GM18951 (cell line): ENCODE measurements around the gene ABCG1.

Source experiments
- POLR2A ChIP-seq: IDR thresholded peaks from 4 replicates; pipeline ENCODE4 v1.6.1; 2011; ENCODE audit warnings: mild to moderate bottlenecking; ENCODE audit not compliant: insufficient read length, insufficient read depth; ENCODE audit errors: extremely low read depth
- in situ Hi-C: fragments of 300-500 bp; cut with MboI; formaldehyde crosslinking; loops from one replicate; pipeline ENCODE4 v1.12.0; 2022; ENCODE audit warnings: low sequenced_read_pairs, mixed read lengths, inconsistent platforms; ENCODE audit not compliant: unreplicated experiment

Gene ABCG1

DNA sequence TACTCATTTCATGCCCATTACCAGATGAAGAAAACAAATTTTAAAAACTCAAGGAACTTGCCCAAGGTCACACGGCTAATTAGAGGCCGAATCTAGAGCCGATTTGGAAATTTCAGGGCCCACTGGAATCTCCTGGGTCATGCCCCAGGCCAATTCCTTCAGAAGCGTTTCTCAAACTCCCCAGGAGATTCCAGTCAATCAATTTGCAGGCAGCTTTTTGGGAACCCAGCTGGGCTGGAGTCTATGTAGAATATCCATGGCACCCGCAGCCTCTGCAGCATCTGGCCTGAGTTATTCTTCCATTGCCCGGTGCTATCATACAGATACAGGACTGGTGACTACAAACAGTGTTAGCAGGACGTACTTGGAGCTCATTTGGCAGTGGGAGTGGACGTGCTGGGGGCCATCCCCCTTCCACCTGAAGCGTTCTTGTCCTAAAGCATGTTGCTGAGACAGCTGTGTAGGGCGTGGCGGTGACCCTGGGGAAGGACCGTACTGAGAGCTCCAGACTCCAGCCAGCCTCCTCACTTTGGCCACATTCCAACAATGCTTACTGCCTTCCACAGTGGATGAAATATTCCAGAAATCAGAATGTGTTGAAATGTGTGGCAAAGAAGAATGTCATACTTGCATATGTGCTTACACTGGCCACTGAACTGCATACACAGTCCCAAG is 38.3 kb downstream of the ABCG1 start:
- in situ Hi-C loops: loop anchor here (10.0 kb wide), 2 partner anchors 102 to 992 kb away; no protein-coding TSS in a partner anchor
- TF ChIP-seq POLR2A: no peak

DNA sequence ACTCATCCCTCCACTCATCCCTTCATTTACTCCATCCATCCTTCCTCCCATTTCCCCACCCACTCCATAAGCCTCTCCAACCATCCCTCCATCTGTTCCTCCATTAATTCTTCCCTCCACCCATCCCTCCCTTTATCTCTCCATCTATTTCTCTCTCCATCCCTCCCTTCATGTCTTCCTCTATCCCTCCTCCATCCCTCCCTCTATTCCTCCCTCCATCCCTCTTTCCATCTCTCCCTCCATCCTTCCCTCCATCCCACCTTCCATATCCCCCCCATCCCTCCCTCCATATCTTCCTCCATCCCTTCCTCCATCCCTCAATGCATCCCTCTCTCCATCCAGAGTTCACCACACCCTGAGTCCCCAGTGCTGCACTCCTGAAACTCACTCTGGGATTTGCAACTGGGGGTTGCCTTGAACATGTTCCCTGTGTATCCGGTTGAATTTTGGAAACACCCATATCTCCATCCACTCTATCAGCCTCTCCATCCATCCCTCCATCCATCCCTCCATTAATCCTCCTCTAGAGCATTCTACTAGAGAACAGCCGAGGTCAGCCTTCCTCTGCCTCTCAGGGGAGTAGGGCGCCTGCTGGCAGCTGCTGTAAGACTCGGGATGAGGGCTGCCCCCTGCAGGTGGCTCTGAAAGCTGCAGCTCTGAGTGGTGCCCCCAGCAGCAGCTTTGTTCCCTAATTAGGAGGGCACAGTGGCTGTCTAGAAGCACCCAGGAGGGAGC is 39.4 kb downstream of the ABCG1 start:
- in situ Hi-C loops: loop anchor here (10.0 kb wide), 2 partner anchors 104 to 994 kb away; no protein-coding TSS in a partner anchor
- TF ChIP-seq POLR2A: no peak

DNA sequence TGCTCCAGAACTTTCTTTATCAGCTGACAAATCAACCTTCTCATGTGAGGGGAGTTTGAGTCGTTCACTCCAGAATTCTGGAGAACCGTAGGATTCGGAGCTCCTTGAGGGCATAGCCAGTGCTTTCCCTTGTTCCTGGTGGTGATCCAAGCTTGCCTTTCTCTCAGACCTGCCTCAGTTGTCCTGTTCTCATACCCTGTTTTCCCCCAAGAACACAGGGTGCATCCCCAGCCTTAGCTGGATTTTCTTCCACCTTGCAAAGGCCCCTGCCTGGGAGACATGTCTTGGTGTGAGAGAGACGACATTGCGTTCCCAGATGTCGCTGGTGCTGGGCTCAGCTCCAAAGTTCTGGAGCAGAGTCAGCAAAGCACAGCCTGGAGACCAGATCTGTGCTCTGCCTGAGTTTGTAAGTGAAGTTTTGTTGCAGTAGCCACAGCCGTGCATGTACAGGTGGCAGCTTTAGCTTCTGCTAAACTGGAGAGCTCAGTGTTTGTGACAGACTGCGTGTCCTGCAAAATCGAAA is 40.0 kb downstream of the ABCG1 start:
- TF ChIP-seq POLR2A: no peak
- in situ Hi-C loops: loop anchor here (10.0 kb wide), 2 partner anchors 104 to 994 kb away; no protein-coding TSS in a partner anchor

DNA sequence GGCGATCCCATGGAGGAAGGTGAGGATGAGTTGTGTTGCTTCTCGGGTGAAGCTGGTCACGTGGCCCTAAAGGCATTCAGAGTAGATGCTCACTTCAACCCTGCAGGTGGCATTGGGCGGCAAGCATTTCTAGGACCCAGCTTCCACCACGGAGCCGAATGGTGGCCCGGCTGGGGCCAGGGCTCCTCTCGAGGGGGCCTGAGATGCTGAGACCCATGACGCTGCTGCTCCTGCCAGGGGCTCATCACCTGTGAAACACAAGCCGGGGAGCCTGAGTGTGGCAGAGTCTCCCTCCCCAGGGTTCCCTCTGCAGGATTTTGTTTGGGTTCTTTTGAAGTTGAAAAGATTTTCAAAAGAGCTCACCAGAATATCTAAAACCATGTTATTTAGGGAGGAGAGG is 41.2 kb downstream of the ABCG1 start:
- in situ Hi-C loops: loop anchor here (10.0 kb wide), 1 partner anchor 85 kb away; no protein-coding TSS in a partner anchor
- no peak for TF ChIP-seq POLR2A

DNA sequence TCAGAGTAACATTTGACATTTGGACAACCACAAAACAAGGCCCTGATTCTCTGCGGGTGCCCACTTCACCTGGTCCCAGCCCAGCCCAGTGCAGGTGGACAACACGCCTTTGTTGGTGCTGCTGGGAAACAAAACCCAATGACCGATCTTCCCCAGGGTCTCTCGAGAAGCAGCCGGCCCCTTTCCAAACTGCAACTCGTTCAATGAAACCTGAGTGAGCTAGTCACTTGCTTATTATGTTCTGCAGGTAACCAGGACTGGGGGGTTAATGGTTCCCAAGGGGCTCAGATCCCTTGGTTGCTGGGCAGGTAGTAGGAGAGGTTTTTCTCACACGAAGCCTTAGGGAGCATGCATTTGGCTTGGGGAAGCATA is 42.9 kb downstream of the ABCG1 start:
- in situ Hi-C loops: loop anchor here (10.0 kb wide), 1 partner anchor 87 kb away; no protein-coding TSS in a partner anchor
- no peak for TF ChIP-seq POLR2A

DNA sequence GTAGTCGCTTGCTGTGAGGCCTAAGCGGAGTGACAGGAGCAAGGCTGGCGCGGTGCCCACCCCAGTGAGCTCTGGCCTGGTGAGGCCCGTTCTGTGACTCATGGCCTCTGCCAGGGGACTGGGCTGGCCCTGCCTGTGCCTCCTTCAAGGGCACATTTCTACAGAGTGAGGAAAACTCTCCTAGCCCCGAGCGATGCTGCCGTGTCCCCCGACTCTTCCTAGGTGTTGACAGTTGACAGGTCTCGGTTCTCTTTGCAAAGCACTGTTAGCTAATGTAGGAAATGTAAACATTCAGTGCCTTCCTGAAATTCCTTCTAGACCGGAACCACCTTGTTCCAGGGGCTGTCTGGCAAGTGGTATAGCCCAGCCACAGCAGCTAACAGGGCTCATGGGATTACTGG is 43.9 kb downstream of the ABCG1 start:
- no peak for TF ChIP-seq POLR2A
- in situ Hi-C loops: loop anchor here (10.0 kb wide), 1 partner anchor 88 kb away; no protein-coding TSS in a partner anchor

DNA sequence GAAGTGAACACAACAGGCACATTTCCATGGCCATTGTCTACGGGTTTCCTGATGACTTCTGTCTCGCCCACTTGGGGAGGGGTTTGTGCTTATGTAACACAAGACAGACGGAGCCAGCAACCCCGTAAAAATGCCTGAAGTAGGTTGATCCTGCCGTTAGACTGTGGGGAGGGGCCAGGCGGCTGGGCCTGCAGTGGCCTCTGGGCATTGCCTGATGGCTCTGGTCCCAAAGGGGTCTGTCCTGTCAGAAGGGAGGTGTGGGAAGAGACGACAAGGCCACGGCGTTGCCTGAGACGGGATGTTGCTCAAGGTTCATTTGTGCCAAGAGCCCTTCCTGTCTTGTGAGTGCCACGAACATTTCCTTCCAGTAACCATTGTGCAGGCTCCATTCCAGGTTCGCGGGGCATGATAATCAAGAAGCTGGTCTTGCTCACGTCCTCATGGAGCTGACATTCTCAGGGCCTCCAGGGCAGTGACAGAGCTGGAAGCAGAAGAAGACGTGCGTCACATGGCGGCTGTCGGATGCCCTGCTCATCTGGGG is 44.7 kb downstream of the ABCG1 start:
- no peak for TF ChIP-seq POLR2A
- in situ Hi-C loops: loop anchor here (10.0 kb wide), 1 partner anchor 89 kb away; no protein-coding TSS in a partner anchor

DNA sequence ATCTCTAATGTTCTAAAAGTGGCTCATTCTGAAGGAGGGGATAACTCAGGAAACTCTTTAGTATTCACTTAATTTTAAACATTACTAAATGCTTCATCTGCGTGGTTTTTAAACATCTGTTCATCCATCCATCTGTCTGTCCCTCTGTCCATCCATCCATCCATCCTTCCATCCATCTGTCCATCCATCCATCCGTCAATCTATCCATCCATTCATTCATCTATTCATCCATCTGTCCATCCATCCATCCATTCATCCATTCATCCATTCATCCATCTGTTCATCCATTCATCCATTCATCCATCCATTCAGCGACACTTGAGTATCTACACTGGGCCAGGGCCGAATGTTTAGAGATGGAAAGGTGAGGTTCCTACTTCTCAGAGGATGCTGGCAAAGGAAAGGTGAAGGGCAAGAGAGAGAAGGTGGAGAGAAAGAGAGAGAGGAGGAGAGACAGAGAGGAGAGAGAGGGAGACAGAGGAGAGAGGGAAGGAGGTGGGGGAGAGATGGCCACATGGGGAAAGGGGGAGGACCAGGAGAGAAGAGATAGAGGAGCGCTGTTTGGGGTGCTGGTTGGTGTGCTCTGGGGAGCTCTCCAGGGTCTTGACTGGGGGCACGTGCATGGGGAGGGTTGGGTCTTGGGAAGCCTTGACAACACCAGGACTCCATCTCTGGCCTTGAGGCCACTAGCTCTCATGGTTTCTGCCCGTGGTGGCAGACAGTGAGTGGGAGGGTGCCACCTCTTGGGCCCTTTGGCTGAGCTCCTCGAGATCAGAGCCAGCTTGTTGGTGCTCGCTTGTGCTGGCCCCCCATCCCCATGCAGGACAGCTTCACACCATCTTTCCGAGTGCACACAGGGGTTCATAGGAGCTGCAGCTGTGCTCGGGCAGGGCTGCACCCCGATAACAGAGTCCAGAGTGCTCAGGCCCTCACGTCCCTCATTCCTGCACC is 45.6 kb downstream of the ABCG1 start:
- in situ Hi-C loops: loop anchor here (10.0 kb wide), 1 partner anchor 90 kb away; no protein-coding TSS in a partner anchor
- TF ChIP-seq POLR2A: no peak

DNA sequence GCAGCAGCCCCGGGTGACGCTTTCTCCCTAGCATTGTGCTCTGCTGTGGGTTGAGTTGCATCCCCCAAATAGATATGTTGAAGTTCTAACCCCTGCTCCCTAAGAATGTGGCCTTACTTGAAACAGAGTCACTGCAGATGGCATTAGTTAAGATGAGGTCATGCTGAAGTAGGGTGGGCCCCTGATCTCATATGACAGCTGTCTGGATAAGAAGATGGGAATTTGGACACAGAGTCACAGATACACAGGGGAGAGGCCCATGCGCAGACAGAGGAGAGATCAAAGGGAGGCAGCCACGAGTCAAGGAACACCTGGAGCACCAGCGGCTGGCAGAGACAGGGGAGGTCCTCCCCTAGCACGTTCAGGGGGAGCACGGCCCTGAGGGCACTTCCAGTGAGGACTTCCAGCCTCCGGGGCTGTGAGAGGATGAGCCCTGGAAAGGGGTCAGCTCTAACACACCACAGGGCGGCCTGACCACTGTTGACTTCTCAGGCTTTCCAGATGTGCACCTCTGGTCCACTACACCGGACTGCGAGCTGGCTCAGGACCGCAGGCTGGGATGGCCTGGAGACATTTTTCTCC is 46.4 kb downstream of the ABCG1 start:
- in situ Hi-C loops: loop anchor here (10.0 kb wide), 1 partner anchor 91 kb away; no protein-coding TSS in a partner anchor
- TF ChIP-seq POLR2A: no peak

DNA sequence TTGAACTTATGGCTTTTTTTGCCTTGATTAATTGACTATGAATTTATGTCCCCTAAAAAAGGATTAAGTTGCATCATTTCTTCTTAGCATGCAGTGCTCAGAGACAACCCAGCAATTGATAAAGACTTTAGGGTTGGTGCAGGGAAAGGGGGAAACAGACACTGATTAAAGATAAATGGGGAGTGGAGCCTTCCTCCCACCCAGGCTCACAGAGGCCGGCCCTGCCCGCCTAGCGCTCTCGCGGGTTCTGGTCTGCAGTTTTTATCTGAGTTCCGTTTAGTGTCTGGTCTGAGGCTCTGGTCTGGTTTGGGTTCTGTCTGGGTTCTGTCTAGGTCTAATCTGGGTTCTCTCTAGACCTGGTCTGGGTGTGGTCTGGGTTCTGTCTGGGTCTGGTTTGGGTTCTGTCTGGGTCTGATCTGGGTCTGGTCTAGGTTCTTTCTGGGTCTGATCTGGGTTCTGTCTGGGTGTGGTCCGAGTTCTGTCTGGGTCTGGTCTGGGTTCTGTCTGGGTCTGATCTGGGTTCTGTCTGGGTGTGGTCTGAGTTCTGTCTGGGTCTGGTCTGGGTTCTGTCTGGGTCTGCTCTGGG is 48.1 kb downstream of the ABCG1 start:
- TF ChIP-seq POLR2A: no peak
- in situ Hi-C loops: loop anchor here (10.0 kb wide), 1 partner anchor 92 kb away; no protein-coding TSS in a partner anchor

DNA sequence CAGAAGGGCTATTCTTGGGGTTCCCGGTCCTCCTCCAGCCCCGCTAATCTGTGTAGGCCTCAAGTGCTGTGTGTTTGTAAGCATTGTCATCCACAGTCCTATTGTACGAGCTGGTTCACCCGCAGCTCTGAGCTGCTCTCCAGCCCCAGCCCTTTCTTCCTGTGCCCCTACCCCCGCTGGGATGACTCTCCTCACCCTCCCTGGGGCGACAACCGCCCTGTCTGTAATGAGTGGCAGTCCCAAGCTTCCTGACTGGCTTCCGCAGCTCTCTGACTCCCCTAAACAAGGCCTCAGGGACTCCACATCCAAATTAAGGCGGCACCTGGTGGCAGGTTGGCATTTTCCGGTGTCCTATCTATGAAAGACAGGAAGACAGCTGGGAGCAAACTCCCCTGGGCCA is 50.4 kb downstream of the ABCG1 start:
- in situ Hi-C loops: loop anchor here (10.0 kb wide), 1 partner anchor 95 kb away; no protein-coding TSS in a partner anchor
- TF ChIP-seq POLR2A: no peak
